ENCODE measurements around the gene ZBTB39.
"Not testable (repeated sequence)": the region's sequence is repeated elsewhere in the genome, so short reads cannot be mapped to it uniquely, and the experiment has no call there.

ZBTB39 gene

DNA sequence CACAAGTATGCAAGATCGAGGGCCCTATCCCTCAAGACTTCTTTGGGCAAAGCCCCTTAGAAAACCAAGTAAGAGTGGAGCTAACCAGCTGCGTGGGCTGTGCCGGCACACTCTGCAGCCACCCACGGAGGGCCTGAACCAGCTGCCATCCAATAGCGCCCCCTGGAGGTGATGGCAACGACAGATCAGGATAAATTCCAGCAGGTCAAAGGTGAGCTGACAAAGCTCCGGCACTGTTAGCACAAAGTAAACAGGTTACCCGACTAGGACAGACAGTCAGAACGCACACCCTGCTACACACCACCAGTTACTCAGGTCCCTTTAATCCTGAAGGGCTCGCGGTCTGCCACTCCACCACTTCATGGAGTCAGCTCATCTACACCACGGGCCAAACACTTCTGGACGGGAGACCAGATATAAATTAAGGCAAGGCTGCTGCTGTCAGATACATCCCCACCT lies 4.9 kb downstream of the ZBTB39 start:
- DNase-seq (ENCODE audit: low spot score): peak; percentile 84

DNA sequence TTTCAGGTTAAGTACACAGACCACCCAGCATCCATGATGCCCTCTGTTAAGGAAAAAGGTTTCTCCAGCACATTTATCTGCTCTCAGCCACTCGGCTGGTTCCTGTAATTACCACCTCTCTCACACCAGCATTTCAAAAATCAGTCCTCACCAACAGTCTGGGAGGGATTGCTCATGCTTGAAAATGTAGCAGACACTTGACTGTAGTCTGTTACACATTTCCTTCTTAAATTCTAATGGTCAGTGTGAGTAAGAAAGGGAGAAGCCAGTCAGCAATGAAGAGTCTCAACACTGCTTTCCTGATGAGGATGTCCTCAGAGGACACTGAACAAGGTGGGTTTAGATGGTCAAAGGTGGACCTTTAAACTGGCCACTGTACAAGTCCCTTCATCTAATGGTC lies 6.0 kb downstream of the ZBTB39 start:
- DNase-seq (ENCODE audit: low spot score): no peak

DNA sequence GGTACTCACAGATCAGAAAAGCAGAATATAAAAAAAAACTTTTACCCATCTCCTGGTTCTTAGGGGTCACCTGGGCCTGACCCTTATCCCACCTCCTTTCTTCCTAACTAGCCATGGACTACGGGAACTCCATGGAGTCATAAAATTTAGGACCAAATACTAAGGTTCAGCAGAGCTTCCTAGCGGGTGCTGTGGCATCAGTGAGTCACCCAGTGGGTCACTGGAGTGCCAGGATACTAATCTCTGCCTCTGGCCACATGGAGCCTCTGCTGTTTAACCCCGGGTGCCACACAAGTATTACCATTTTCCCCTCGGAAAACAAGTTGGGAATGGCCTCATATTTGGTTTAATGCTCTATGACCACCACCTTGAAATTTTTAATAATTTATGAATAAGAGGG lies 6.9 kb downstream of the ZBTB39 start:
- DNase-seq (ENCODE audit: low spot score): no peak

DNA sequence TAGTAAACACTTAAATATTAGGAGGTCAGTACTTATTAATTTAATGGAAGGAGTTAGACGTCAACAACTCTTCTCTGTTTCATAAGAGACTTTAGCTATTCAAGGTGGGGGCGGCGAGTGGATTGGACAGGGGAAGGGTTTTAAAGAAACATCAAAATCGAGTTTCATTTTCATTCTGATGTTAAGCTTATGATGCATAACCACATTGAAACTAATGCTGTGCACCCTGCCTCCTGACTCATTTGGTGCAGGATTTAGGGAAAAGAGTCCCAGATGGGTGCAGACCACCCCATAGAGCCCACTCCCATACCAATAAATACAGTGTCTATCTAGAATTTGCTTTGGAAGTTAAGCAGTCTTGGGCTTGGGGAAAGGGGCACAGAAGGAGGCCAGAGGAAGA lies 7.4 kb downstream of the ZBTB39 start:
- DNase-seq (ENCODE audit: low spot score): no peak

DNA sequence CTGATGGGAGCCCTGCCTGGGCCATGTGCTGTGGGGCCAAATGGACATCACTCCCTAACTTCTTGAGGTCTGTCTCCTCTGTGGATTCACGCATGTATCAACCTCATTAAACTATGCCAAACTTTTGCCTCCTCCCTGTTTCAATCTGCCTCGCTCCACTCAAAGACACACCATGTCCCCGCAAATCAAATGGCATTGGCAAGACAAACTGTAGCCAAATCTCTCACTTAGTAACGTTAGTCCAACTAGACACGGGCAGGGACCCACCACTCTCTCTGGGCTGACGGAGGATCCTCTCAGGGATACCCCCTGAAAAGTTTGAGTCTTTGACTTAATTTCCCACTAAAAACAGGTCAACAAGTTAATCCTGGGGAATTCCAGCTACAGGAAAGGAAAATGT lies 8.0 kb downstream of the ZBTB39 start:
- DNase-seq (ENCODE audit: low spot score): no peak

DNA sequence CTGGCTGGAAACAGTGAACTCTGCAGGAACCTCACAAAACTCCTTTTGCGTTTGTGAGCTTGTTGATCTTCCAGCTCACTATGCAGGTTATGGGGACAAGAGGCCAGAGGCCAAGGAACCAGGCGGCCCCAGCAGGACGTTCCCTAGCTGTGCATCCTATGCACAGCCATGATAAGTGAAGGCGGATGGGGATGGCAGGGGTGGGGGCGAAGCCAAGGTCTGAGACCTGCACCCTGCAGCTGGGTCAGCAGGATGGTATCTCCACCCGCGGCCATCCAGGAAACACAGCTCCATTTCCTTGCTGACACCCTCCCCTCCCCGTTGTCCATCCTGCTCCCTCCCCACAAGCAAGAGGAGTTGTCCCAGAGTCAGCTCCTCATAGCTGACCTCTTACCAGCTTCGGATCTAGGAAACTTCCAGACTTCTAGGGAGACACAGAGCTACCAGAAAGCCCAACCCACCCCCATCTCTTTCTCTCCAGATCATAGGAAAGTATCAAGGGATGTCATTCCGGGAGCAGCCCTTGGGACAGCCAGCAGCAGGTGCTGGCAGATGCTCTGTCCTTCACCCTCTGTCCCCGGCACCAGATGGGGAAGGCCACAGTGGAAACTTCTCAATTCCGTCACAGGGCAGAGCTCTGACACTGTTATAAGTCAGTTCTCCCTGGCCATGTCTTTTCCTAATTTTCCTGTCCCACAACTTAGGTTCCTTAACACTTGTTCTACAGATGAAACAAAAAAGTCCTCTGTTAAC lies 9.4 kb downstream of the ZBTB39 start:
- DNase-seq (ENCODE audit: low spot score): no peak

DNA sequence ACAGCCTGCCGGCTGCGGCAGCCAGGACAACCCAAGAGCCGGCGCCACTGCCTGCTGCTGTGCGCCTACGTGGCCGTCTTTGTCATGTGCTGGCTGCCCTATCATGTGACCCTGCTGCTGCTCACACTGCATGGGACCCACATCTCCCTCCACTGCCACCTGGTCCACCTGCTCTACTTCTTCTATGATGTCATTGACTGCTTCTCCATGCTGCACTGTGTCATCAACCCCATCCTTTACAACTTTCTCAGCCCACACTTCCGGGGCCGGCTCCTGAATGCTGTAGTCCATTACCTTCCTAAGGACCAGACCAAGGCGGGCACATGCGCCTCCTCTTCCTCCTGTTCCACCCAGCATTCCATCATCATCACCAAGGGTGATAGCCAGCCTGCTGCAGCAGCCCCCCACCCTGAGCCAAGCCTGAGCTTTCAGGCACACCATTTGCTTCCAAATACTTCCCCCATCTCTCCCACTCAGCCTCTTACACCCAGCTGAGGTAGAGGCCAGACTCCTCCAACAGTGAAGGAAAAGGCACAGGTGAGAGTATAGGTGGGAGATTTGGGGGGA lies 10.3 kb downstream of the ZBTB39 start:
- no peak for DNase-seq (ENCODE audit: low spot score)

DNA sequence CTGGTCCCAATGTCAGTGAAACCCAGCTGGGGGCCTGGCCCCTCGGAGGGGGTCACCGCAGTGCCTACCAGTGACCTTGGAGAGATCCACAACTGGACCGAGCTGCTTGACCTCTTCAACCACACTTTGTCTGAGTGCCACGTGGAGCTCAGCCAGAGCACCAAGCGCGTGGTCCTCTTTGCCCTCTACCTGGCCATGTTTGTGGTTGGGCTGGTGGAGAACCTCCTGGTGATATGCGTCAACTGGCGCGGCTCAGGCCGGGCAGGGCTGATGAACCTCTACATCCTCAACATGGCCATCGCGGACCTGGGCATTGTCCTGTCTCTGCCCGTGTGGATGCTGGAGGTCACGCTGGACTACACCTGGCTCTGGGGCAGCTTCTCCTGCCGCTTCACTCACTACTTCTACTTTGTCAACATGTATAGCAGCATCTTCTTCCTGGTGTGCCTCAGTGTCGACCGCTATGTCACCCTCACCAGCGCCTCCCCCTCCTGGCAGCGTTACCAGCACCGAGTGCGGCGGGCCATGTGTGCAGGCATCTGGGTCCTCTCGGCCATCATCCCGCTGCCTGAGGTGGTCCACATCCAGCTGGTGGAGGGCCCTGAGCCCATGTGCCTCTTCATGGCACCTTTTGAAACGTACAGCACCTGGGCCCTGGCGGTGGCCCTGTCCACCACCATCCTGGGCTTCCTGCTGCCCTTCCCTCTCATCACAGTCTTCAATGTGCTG lies 11.0 kb downstream of the ZBTB39 start:
- DNase-seq (ENCODE audit: low spot score): no peak

DNA sequence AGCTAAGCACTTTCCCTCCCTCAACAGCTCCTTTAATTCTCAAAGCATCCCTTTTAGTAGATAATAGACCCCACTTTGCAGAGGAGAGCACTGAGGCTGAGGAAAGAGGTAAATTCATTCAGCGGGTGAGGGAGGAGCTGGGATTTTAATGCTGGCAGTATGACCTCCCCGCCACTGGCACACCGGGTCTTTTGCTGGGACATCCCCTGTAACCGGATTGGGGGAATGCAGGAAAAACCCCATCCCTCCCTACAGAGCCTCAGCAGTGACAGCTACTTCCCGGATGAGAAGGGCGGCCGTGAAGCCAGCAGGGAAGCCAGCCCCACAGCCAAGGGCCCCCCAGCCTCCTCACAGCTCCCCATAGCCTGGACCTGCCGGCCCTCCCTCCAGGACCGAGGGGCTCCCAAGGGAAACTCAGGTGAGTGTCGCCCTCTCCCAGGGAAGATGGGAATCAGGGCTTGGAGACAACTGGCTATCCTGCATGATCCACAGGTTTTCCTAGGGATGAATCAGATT lies 12.1 kb downstream of the ZBTB39 start:
- no peak for DNase-seq (ENCODE audit: low spot score)

DNA sequence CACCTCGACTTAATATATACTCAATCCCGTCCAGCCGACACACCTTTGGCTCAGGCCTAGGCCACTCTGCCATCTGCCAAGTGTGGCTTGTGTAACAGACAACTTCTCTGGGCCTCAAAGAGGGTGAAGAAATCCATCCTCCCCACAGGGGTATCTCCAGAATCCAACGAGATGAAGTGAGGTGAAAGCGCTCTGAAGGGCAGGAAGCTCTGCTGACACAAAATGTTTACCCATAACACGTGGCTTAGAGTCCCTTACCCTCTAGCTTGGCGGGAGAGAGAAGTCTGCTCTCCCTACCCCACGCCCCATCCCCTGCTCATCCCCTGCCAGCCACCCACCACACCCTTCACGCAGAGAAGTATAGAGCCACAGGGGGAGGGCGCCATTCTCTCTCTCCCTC lies 13.0 kb downstream of the ZBTB39 start:
- DNase-seq (ENCODE audit: low spot score): no peak

DNA sequence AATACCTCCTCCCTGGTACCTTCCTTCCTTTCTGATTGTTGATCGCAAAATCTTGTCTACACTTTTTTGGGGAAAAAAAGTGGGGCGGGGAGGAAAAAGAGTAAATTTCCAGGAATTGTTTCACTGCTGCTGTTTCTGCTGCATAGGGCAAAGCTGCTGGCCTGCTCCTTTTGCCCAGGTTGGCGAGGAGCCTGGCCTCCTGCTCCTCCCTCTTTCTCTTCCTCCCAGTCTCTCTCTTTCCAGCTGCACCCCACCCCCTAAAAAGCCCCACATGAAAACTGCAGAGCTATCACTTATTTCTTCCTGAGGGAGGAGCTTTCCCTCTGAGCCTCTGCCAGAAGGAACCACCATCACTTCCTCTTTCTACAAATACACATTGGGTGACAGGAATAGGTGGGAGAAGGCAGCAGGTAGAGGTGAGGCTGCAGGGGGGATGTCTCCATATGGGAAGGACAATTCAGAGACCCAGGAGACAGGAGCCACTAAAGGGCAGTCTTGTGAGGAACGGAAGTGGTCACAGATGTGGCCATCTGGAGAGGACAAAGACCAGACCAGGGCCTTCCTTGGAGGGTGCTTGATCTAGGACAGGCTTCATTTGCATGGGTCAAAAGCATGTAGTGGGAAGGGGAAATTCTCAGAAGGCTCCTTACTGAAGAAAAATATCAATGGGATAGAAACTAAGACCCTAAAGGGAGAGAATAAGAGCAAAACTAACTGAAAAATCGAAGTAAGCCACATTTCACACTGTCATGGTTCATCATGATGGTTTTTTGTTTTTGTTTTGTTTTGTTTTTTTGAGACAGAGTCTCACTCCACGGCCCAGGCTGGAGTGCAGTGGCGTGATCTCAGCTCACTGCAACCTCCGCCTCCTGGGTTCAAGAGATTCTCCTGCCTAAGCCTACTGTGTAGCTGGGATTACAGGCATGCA lies 14.8 kb downstream of the ZBTB39 start:
- no peak for DNase-seq (ENCODE audit: low spot score)

DNA sequence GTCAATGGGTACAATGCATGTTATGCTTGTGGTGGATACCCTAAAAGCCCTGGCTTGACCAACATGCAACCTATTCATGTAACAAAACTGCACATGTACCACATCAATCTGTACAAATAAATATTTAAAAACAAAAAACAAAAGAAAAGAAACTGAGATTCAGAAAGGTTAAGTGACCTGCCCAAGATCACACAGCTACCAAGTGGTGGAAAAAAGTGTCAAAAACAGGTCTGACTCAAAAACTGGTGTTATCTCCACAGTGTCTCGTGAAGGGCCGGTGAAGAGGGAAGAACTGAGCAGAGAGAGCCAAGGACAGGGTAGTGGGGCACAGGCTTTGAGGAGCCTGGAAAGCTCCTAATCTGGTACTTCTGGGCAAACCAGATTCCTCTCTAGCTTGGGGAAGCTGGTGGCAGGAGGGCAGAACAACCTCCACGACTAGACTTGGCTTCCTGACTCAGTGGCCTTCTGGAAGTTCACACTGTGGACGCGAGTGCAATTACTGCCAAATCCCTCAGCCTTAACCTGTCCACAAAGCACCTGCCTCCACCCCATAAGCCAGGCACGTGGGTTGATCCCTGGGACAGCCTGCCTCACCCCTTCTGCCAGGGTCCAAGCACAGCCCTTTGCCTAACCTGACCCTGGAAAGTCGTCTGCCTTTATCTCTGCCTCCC lies 15.6 kb downstream of the ZBTB39 start:
- DNase-seq (ENCODE audit: low spot score): no peak

DNA sequence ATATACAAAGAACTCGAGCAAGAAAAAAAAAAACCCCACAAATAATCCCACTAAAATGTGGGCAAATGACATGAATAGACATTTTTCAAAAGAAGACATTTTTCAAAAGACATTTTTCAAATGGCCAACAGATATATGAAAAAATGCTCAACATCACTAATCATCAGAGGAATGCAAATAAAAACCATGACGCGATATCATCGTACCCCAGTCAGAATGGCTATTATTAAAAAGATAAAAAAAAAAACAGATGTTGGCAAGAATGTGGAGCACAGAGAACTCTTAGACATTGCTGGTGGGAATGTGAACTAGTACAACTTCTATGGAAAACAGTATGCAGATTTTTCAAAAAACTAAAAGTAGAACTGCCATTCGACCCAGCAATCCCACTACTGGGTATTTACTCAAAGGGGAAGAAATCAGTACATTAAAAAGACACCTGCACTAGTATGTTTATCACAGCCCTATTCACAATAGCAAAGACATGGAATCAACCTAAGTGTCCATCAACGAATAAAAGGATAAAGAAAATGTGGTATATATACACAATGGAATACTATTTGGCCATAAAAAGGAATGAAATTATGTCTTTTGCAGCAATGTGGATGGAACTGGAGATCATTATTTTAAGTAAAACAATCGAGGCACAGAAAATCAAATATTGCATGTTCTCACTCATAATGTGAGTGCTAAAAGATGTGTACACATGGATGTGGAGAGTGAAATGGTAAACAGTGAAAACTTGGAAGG lies 16.3 kb downstream of the ZBTB39 start:
- DNase-seq (ENCODE audit: low spot score): no peak

DNA sequence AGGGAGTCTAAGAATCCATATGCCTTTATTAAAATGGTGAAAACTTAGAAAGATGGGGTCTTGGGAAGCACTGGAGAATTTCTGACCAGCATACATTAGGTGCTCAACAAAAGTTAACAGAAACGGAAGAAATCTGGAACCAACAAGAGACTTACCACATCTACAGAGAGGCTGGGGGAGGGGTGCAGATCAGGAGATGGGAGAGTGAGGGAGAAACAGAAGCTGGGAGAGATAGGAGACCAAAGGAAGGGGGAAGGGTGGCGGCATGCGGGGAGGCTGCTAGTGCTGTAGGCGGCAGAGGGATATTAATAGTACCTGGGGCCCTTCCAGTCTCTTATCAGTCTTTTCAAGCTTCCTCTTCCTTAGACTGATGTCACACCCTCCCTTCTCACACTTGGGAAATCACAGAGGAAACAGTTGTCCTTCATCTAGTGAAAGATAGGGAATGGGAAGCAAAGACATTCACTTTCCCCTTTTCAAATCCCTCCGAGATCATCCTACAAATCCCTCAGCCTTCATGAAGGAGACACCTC lies 18.1 kb downstream of the ZBTB39 start:
- DNase-seq (ENCODE audit: low spot score): peak; percentile 29

DNA sequence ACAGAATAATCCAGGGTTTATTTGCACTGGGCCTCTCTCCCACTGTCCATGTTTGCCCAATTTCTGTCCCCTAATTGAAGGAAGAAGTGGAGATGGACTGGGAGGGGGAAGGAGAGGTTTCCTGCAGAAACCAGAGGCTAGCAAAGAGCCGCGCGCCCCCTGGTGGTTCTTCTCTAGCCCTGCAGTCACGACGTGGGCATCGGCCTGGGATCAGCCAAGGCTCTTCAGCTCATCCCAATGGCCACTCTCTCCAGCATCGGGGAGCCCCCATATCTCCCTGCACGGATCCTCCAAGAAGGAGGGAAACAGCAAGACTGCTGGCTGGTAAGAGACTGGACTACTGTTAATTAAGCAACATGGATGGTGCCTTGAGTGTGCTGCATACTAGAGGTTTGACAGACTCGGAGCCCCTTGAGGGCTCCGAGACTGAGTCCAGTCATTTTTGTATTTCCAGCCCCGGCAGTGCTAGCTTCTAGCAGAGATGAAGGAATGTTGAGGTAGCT lies 18.7 kb downstream of the ZBTB39 start:
- peak; percentile 83 for DNase-seq (ENCODE audit: low spot score)

DNA sequence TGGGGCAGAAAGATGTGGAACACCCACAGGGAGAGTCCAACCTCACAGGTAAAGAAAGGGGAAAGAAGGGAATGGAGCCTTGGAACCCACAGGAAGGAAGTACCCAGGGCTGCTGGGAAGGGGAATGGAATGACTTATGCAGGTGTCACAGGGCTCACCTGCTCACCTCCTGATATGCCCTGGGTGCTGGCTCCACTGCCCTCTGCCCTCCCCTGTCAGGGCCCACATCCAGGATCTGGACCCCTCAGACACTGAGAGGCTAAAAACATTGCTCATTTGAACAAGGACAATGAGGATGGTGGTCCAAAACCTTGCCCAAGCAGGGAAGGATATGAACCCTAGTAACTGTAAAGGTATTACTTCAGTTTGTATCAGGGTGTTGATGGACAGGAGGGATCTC lies 19.3 kb downstream of the ZBTB39 start:
- DNase-seq (ENCODE audit: low spot score): peak; percentile 11

DNA sequence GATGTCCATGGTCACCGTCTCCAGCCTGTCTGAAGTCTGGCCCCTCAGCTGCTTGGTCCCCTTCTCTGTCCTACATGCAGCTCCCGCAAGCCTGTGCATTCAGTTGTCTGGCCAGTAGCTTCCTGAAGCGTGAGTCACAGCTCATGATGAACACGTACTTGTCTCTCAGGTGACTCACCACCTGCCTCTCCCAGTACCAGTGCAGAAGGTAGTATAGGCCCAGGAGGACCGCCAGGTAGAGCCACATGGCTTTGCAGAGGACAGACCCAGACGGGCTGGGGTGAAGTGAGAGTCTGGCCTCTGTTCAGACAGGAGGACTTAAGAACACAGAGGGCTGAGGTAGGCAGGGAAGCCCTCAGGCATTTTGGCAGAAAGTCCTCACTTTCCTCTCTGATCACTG lies 20.6 kb downstream of the ZBTB39 start:
- not testable (repeated sequence) for DNase-seq (ENCODE audit: low spot score)

DNA sequence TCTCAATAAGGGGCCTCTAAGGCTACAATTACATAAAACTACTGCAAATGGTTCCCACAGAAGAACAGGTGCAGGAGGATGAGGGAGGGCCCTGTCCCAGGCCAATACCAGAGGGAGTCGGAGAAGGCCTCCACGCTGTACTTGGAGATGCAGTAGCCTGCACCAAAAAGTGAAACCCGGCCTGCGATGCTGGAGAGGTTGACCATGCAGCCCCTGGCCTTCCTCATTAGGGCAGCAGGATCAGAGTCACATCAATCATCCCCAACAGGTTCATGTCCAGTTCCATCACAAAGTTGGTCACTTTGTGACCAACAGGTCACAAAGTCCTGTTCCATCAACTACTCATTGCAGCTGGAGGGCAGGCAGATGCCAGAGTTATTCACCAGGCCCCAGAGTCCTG lies 23.0 kb downstream of the ZBTB39 start:
- DNase-seq (ENCODE audit: low spot score): no peak

DNA sequence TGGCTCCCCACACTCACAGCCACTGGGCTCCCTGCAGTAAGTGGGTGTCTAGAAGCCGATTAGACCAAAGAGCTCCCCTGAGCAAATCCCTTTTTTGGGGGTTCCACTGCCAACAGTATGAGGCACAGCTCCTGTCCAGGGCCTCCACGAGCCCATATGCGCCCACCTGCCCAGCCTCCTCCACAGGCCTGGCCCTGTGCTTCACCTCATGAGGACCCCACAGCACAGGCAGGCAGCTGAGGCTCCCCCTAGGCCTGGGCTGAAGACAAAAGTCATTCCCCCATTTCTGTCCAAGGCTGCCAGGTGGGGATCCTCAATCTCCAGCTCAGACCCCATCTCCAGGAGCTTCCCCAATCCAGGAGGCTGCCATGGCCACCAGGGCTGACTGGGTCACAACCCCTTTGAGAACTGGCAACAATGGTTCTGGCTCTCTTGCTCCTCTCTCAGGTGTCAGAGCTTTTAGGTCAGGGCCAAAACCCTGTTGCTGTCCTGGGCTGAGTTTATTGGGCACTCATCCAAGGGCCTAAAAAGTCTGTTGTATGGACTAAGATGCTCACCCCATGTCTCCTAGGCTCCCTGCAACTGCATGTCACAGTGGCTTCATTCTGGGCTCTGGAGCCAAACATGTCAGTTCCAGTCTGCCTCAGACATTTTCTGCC lies 23.6 kb downstream of the ZBTB39 start:
- not testable (repeated sequence) for DNase-seq (ENCODE audit: low spot score)

Data from hematopoietic multipotent progenitor cell treated with erythropoietin and hydrocortisone succinate and interleukin-3 and kit ligand, for 17 days (in vitro differentiated cells).